HCT116 (cell line): ENCODE results near the gene PSTPIP2. TPM values are rescaled to one million over a fixed set of nuclear protein-coding genes. Genes with fewer than 3 reads are reported as not detected.

Experiments
- ATAC-seq: fragments of 200-7000 bp; cut with Tn5 transposase; 2 replicates; pipeline ENCODE4 v1.9.1; 2020; ENCODE audit warnings: mild to moderate bottlenecking, moderate library complexity
- BruUV-seq: library from RNA; stranded (reverse); fragments of 400-500 nt; replicated peaks from 2 replicates; lab custom pipeline; 2021; lab: Mats Ljungman, UMichigan
- CTCF ChIA-PET: fragments of 300-600 bp; sonication (Branson Sonifier 250); formaldehyde crosslinking; loops from one replicate; lab custom pipeline; 2021; ENCODE audit warnings: antibody characterized with exemption; lab: Charles Lee
- POLR2A ChIA-PET: fragments of 300-600, 350-600 bp; sonication (Branson Sonifier 250); formaldehyde crosslinking; loops from one replicate; lab custom pipeline; 2021; ENCODE audit warnings: antibody characterized with exemption; lab: Charles Lee
- RAD21 ChIA-PET, 2 experiments: fragments of 300-600 bp; sonication (Branson Sonifier 250); formaldehyde crosslinking; loops; one replicate each; lab custom pipeline; 2023; ENCODE audit warnings: low total read pairs in 2 of 2; ENCODE audit not compliant: uncharacterized antibody in 2 of 2, unreplicated experiment in 2 of 2, low non-redundant PET in 1 of 2; lab: Charles Lee
- DNase-seq: peaks from one replicate; pipeline ENCODE4 v3.0.0-alpha.2; 2010; ENCODE audit warnings: low read depth, low spot score
- H2AFZ ChIP-seq: fragments of 200-600 bp; shearing (Covaris generic), sonication (generic); 2 replicates; pipeline ENCODE4 v1.6.1; 2017; ENCODE audit warnings: low read depth, mixed run types, mixed read lengths, antibody characterized with exemption, low read length; ENCODE audit not compliant: poor library complexity, severe bottlenecking
- H3K27ac ChIP-seq: 2 replicates; pipeline ENCODE4 v1.5.1; 2012; ENCODE audit warnings: low read depth, low read length
- H3K27me3 ChIP-seq: fragments of 200-600 bp; sonication (generic); 2 replicates; pipeline ENCODE4 v1.6.1; 2016; ENCODE audit warnings: mixed run types, low read length, mixed read lengths; ENCODE audit not compliant: insufficient read depth
- H3K36me3 ChIP-seq, 2 experiments: fragments of 200-500 bp in 1 of 2; fragments of 200-600 bp in 1 of 2; sonication (Bioruptor generic) in 1 of 2; sonication (generic) in 1 of 2; 2 replicates each; pipeline versions ENCODE4 v1.5.1 to v1.6.1; 2014 to 2016; ENCODE audit warnings: low read length in 2 of 2, inconsistent platforms in 1 of 2, mixed read lengths in 1 of 2, mixed run types in 1 of 2; ENCODE audit not compliant: insufficient read depth in 2 of 2, control insufficient read depth in 1 of 2
- H3K4me1 ChIP-seq, 2 experiments: fragments of 200-600 bp in 1 of 2; sonication (generic) in 1 of 2; 2 replicates each; pipeline versions ENCODE4 v1.5.1 to v1.6.1; 2012 to 2017; ENCODE audit warnings: low read length in 2 of 2, inconsistent platforms in 1 of 2, mild to moderate bottlenecking in 1 of 2, mixed read lengths in 1 of 2, mixed run types in 1 of 2, moderate library complexity in 1 of 2; ENCODE audit not compliant: insufficient read depth in 2 of 2, control insufficient read depth in 1 of 2
- H3K4me2 ChIP-seq: fragments of 200-600 bp; sonication (generic); 2 replicates; pipeline ENCODE4 v1.6.1; 2017; ENCODE audit warnings: mixed run types, low read length, mixed read lengths
- H3K4me3 ChIP-seq, 2 experiments: fragments of 200-600 bp in 1 of 2; sonication (generic) in 1 of 2; replicated peaks in 1 of 2; 2 replicates each; pipeline ENCODE4 v1.5.1; 2011 to 2016; ENCODE audit warnings: low read length in 2 of 2, control low read depth in 1 of 2, low read depth in 1 of 2, mild to moderate bottlenecking in 1 of 2, mixed read lengths in 1 of 2, mixed run types in 1 of 2
- H3K79me2 ChIP-seq: fragments of 200-600 bp; sonication (generic); 2 replicates; pipeline ENCODE4 v1.6.1; 2017; ENCODE audit warnings: mild to moderate bottlenecking, mixed run types, low read length, moderate library complexity, mixed read lengths; ENCODE audit not compliant: insufficient read depth
- H3K9ac ChIP-seq: fragments of 200-600 bp; sonication (generic); 2 replicates; pipeline ENCODE4 v1.6.1; 2016; ENCODE audit warnings: low read length, mixed read lengths
- H3K9me2 ChIP-seq: fragments of 200-600 bp; sonication (generic), shearing (Covaris generic); 2 replicates; pipeline ENCODE4 v1.6.1; 2017; ENCODE audit warnings: mixed run types, mild to moderate bottlenecking, moderate library complexity; ENCODE audit not compliant: insufficient read depth
- H3K9me3 ChIP-seq, 2 experiments: fragments of 200-500 bp in 1 of 2; fragments of 200-600 bp in 1 of 2; sonication (Bioruptor generic) in 1 of 2; sonication (generic) in 1 of 2; 2 replicates each; pipeline ENCODE4 v1.6.1; 2014 to 2017; ENCODE audit warnings: low read length in 2 of 2, mixed read lengths in 2 of 2, inconsistent platforms in 1 of 2, low read depth in 1 of 2, mild to moderate bottlenecking in 1 of 2, mixed run types in 1 of 2, moderate library complexity in 1 of 2; ENCODE audit not compliant: control insufficient read depth in 1 of 2, insufficient read depth in 1 of 2
- H4K20me1 ChIP-seq: fragments of 200-600 bp; sonication (generic), shearing (Covaris generic); 2 replicates; pipeline ENCODE4 v1.6.1; 2017; ENCODE audit warnings: mixed run types, mild to moderate bottlenecking, moderate library complexity; ENCODE audit not compliant: insufficient read depth
- ATF3 ChIP-seq: IDR thresholded peaks from 2 replicates; pipeline ENCODE4 v1.6.1; 2012
- CBX3 ChIP-seq: IDR thresholded peaks from 2 replicates; pipeline ENCODE4 v1.6.1; 2012; ENCODE audit warnings: low read depth
- CEBPB ChIP-seq: IDR thresholded peaks from 2 replicates; pipeline ENCODE4 v1.6.1; 2012; ENCODE audit warnings: low read depth
- CTCF ChIP-seq, 3 experiments: fragments of 200-600 bp in 1 of 3; sonication (generic) in 1 of 3; IDR thresholded peaks in 2 of 3; conservative IDR thresholded peaks in 1 of 3; 2 replicates each; pipeline ENCODE4 v1.5.1; 2012 to 2017; ENCODE audit warnings: low read depth in 2 of 3, low read length in 2 of 3, antibody characterized with exemption in 1 of 3, borderline replicate concordance in 1 of 3, control low read depth in 1 of 3, mild to moderate bottlenecking in 1 of 3, mixed read lengths in 1 of 3, mixed run types in 1 of 3, moderate library complexity in 1 of 3; ENCODE audit not compliant: insufficient read depth in 1 of 3
- EZH2 ChIP-seq: fragments of 200-600 bp; sonication (generic); IDR thresholded peaks from 2 replicates; pipeline ENCODE4 v1.6.1; 2017; ENCODE audit warnings: antibody characterized with exemption, mixed run types
- EZH2phosphoT487 ChIP-seq: fragments of 200-600 bp; IDR thresholded peaks from 2 replicates; pipeline ENCODE4 v1.6.1; 2018; ENCODE audit warnings: antibody characterized with exemption, borderline replicate concordance
- FOSL1 ChIP-seq: IDR thresholded peaks from 2 replicates; pipeline ENCODE4 v1.6.1; 2012; ENCODE audit warnings: low read depth
- JUND ChIP-seq: IDR thresholded peaks from 2 replicates; pipeline ENCODE4 v1.6.1; 2012
- MAX ChIP-seq: IDR thresholded peaks from 2 replicates; pipeline ENCODE4 v1.6.1; 2012
- POLR2AphosphoS5 ChIP-seq: IDR thresholded peaks from 2 replicates; pipeline ENCODE4 v1.6.1; 2011; ENCODE audit warnings: mild to moderate bottlenecking, low read depth, low read length, moderate library complexity
- RAD21 ChIP-seq: IDR thresholded peaks from 2 replicates; pipeline ENCODE4 v1.6.1; 2012; ENCODE audit warnings: low read depth, mild to moderate bottlenecking
- SIN3A ChIP-seq: IDR thresholded peaks from 2 replicates; pipeline ENCODE4 v1.6.1; 2012; ENCODE audit warnings: low read depth
- SP1 ChIP-seq: IDR thresholded peaks from 2 replicates; pipeline ENCODE4 v1.6.1; 2012; ENCODE audit warnings: low read depth
- SRF ChIP-seq: IDR thresholded peaks from 2 replicates; pipeline ENCODE4 v1.6.1; 2012; ENCODE audit warnings: low read depth
- ZNF274 ChIP-seq: fragments of 200-500 bp; sonication (Bioruptor generic); IDR thresholded peaks from 2 replicates; pipeline ENCODE4 v1.6.1; 2014; ENCODE audit warnings: mild to moderate bottlenecking, low read depth, low read length, inconsistent platforms
- intact Hi-C: fragments of 100-400 bp; cut with micrococcal nuclease; formaldehyde crosslinking; loops from 2 replicates; pipeline ENCODE4 v1.10.0; 2022
- total RNA-seq: library from RNA; stranded (reverse); gene quantifications from one replicate; pipeline ENCODE4 v1.2.1, GENCODE V29; 2021; ENCODE audit not compliant: unreplicated experiment

PSTPIP2 gene
- total RNA-seq, 1 experiment from 2014 or later = 20.0 TPM

GRCh38 chr18:46007165-46007564 lies 64.9 kb downstream of the PSTPIP2 start:
- H3K4me3 ChIP-seq = no peak overlapping the region
- H3K27ac ChIP-seq = no peak overlapping the region
- intact Hi-C loops = no loop called here
- no peaks in the 10 kb centered on the region for H3K27me3 ChIP-seq
- no peaks in the 10 kb centered on the region for H3K79me2 ChIP-seq
- H3K4me2 ChIP-seq = no peak overlapping the region
- H3K4me1 ChIP-seq = no peaks in the 10 kb centered on the region
- POLR2A ChIA-PET = no interaction called here
- BruUV-seq = no TSS peak
- H3K9me3 ChIP-seq = no peaks in the 10 kb centered on the region
- no peak for ATAC-seq
- TF ChIP-seq JUND (no peak), POLR2AphosphoS5 (no peak), FOSL1 (no peak)
- TF ChIP-seq, all 23 proteins: peak for 0
- no peak overlapping the region for H3K9ac ChIP-seq
- no peaks in the 10 kb centered on the region for H4K20me1 ChIP-seq
- H2AFZ ChIP-seq = no peak overlapping the region
- DNase-seq = no peak
- RAD21 ChIA-PET = no interaction called here
- CTCF ChIA-PET = no interaction called here
- H3K9me2 ChIP-seq = no peaks in the 10 kb centered on the region
- H3K36me3 ChIP-seq = peaks cover 0 to 10% of the 10 kb centered on the region in 2 experiments; a peak in 1 of 4 replicates

- ChIA-PET POLR2A (no interaction called here), RAD21 (no interaction called here), CTCF (no interaction called here)
- ATAC-seq (no peak), DNase-seq (no peak)
- Histone ChIP-seq H3K9ac (no peak overlapping the region), H3K4me2 (no peak overlapping the region), H3K27me3 (no peaks in the 10 kb centered on the region), H4K20me1 (no peaks in the 10 kb centered on the region), H3K4me1 (no peaks in the 10 kb centered on the region), H3K79me2 (no peaks in the 10 kb centered on the region), H3K27ac (no peak overlapping the region), H3K9me2 (no peaks in the 10 kb centered on the region), H3K9me3 (no peaks in the 10 kb centered on the region), H3K4me3 (no peak overlapping the region), H2AFZ (no peak overlapping the region), H3K36me3 (peaks cover 0 to 10% of the 10 kb centered on the region in 2 experiments; a peak in 1 of 4 replicates)
- TF ChIP-seq SIN3A = no peak
- TF ChIP-seq EZH2 = no peak
- TF ChIP-seq EZH2phosphoT487 = no peak
- TF ChIP-seq CTCF (IDR thresholded peaks at IDR 0.05 in 2 of 3, conservative IDR thresholded peaks at IDR 0.05 in 1 of 3; ENCODE audit: borderline replicate concordance in 1 of 3, insufficient read depth in 1 of 3, low read depth in 2 of 3, low read length in 2 of 3) = no peak
- no peak for TF ChIP-seq RAD21
- TF ChIP-seq CBX3 = no peak
- TF ChIP-seq CEBPB = no peak
- no peak for TF ChIP-seq JUND
- TF ChIP-seq SRF = no peak
- TF ChIP-seq MAX = no peak
- TF ChIP-seq ATF3 = no peak
- TF ChIP-seq SP1 = no peak
- TF ChIP-seq ZNF274 = no peak
- TF ChIP-seq POLR2AphosphoS5 = no peak
- no peak for TF ChIP-seq FOSL1
- intact Hi-C loops = loop anchor here (2.0 kb wide), 1 partner anchor 14 kb away; no protein-coding TSS in a partner anchor
- no TSS peak for BruUV-seq
Observed at GRCh38 chr18:46002934-46003333, 69.1 kb downstream of the PSTPIP2 start.
